Amygdala (tissue), 56 donors: ENCODE data around the gene CTDSPL.

Experiments used
- DNase-seq, 56 donors: peaks; one replicate each; lab custom pipeline; 2025; lab: John Stamatoyannopoulos, UW

The CTDSPL gene

DNA sequence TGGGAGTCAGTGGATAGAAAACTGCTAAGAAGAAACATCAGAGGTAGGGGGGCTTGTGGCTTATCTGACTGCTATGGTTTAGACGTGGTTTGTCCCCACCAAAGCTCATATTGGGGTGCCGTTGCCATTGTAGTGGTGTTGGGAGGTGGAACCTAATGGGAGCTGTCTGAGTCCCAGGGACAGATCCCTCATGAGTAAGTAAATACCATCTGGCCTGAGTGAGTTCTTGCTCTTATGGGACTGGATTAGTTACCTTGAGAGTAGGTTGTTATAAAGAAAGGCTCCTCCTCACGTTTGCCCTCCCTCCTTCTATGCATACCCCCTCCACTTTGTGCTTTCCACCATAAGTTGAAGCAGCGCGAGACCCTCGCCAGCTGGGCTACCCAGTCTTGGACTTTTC lies 75.5 kb downstream of the CTDSPL start:
- peak in 1 of 56 donors; percentile 26 for DNase-seq

GRCh38 chr3:37938011-37938410 lies 76.3 kb downstream of the CTDSPL start:
- no peak for DNase-seq

DNA sequence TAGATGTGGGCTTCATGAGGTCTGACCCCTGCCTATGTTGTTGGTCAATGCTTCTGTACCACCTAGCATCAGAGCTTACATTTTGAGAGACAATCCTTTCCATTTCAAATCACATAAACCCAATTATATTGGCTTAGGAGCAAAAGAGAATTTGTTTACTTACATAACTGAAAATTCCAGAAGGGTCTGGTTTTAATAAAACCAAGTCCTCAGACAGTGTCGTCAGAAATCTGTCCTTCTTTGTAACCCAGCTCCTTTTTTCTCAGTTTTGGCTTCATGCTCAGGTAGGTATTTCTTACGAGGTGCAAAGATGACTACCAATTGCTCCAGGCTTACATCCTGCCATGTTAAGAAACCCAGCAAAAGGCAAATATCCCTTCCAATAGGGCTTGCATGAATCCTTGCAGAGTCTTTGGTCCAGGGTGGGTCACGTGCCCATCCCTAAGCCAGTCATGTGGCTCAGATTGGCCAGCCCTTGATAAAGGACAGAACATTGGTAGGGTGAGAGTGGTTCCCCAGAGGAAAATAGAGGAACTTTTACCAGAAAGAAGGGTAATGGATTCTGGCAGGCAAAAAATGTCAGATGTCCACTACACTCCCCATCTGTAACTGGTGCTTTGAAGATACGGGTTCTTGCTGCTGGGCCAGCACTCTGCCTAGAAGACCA lies 78.7 kb downstream of the CTDSPL start:
- DNase-seq, result no peak

DNA sequence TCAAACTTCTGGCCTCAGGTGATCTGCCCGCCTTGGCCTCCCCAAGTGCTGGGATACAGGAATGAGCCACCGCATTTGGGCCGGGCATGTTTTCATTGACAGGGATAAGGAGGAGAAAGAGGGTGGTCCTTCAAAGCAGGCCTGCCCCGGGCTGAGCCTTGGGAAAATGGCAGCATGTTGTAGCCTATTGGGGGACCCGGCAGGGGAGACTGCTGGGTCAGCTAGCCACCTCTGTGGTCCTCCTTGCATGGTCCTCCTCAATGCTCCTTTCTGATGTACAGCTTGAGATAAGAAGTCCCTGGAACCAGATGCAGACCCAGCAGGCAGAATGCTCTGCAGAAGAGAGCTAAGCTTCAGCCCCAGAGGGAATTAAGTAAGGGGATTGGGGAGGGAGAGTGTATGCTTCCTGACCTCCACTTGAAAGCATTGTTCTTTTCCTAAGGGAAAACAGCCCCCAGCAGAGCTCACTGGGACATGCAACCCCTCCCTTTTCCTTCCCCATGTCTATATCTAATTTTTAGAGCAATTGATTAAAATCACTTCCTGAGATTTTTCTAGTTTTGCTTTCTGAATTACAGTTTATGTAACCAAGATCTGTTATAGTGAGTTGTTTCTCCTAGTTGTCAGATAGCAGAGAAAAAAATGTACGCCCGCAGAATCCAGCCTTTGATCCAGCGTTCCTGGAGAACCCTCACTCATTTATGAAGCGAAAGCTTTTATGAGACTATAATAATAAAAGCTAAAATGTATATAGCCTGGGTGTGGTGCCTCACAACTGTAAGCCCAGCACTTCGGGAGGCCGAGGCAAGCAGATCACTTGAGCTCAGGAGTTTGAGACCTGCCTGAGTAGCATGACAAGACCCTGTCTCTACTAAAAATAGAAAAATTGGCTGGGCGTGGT lies 80.2 kb downstream of the CTDSPL start:
- DNase-seq, result no peak

- no peak for DNase-seq
Observed at GRCh38 chr3:37942646-37943045, 81.0 kb downstream of the CTDSPL start.

- DNase-seq, result no peak
Observed at GRCh38 chr3:37943126-37943525, 81.4 kb downstream of the CTDSPL start.

DNA sequence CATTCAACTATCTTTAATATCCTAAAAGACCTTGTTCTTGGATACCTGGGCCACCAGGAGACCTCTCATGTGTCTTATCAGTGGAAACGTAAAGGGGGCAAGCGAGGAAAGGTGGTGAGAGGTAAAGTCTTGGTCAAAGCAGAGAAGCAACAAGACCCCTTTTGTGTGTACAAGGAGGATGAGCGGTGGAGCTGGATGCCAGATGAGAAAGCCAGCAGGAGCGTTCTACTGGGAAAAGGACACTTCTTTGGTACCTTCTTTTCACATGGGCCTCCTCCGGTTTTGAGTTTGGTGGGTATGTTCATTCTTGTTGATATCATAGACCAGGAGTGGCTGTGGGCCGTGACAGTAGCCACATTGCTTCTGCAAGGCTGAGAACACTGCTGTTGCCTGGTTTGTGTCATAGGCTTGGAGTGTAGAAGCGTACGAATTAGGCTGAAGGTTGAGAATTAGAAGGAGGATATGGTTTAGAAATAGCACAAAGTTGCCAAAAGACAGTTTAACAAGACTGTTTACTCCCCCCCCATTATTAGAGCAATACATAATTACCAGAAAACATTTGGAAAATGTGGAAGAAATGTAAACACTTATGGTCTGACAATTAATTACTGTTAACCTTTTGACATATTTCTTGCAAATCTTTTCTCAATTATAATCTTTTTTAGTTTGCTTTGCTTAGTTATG lies 82.1 kb downstream of the CTDSPL start:
- DNase-seq, result no peak

DNA sequence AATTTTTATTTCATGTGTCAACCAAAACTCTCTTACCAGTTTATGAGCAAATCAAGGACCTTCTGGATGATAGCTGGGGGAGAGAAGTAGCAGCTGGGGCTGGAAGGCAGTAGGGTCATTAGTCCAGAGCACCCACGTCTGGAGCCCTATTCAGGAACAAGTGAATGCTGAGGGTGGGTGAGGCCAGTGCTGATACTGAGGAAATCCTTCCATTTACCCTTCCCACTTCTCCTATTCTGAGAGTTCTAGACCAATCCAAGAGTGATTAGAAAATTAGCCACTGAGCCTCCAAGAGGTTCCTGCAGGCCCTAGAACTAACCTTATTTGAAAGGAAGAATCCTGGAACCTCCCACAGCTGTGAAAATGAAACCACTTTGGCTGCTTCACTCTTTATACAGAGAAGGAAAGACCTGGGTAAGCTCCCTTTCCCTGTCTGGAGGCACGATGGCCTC lies 82.7 kb downstream of the CTDSPL start:
- DNase-seq, result no peak

DNA sequence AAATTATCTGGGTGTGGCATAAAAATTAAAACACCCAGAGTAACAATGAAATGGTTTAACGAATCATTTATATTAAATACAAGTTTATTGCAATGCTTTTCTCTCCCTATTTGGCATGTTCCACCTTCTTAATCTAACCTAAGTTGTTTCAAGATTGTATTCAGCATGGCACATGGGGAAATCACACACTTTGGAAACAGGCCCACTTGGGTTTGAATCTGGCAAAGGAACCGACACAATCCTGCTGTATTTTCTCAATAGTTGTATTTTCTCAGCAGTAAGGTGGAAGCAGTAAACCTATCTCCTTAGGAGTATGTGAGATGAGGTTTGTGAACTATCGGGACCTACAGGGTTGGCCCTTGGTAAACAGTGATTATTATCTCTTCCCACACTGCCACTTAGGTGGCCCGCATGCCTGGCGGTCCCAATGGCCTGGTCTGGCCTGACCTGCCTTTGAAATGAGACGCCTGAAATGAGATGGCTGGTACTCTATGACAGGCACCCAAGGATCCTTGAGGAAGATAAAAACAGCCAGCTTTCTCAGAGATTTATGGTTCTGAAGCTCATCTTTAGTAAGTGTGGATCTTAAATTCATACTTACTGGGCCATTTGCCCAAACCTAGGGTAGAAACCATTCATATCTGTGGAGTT lies 83.6 kb downstream of the CTDSPL start:
- no peak for DNase-seq

DNA sequence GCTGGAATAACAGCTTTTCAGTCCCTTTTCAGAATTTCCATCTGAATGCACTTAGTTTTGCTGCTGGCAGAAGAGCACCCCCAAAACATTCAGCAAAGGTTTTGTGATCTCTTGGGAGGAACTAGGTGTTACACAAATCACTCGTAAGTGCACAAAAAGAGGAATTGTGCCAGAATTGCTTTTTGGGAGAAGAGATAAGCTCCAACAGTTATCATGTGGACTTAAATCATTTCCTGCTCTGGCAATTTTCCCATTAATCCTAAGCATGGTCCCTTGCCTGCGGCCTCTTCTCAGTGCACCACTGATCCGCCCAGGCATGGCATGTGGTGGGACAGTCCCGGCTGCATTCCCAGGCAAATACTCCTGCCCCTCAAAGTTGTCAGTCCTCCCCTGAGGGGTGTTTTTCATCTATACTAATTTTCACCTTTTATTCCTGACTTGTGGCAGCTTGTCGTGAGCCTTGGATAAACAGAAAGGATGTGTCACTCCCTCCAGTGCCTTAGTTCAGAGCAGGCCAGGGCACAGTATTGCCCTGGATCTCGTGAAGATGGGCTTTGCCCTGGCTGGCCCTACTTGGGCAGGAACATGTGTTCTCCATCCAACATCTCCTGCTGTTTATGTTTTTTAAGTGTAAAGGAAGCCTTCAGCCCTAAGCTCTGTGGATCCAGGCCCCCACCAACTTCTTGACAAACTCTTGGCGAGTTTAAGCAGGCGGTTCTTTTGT lies 84.3 kb downstream of the CTDSPL start:
- DNase-seq, result no peak

DNA sequence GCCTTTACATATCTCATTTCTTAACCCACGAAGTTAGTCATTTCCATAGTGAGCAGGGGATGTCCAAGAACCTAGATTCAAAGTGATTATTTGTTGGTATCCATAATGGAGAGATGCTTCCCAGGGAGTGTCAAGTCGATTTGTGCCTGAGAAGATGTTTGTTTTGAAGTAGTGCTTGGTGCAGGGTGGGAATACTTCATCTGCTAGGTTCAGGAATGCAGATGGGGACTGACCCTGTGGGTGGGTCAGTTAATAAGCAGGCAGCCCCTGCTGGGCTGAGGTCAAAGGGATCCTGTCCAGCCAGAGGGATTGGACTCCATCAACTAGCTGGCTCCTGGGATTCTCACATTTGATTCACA lies 84.8 kb downstream of the CTDSPL start:
- no peak for DNase-seq

DNA sequence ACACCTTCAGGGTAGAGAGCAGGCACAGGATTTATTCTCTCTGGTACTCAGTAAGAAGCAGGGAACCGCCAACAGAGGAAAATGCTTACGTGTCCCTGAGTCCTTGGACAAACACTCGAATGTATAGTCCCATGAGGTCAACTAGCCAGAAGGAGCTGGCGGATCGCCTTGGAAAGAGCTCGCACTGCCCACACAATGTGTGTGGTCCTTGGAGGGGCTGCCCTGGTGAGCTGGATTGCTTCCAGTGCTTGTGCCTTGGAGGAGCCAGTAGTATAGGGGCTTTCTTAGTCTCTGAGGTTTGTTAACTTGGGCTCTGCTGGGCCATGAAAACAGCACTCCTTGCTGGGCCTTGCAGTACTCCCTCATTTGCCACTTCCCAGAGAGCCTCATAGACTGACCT lies 88.2 kb downstream of the CTDSPL start:
- DNase-seq, result no peak

DNA sequence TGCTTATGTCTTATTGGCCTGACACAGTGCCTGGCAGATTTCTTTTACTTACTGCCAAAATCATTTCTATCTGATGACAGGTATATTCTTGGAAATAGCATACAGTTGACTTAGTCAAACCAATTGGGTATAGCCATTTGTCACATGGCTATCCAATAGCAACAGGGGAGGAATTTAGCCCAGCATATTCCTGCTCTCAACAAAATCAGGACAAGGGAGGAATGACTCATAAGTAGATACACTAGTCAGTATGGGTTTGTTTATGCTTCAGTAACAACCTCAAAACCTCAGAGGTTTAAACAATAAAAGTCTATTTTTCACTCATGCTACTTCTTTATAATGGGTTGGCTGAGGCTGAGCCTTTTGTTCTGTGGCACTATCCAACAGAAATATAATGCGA lies 90.9 kb downstream of the CTDSPL start:
- DNase-seq, result no peak

GRCh38 chr3:37953226-37953625 lies 91.5 kb downstream of the CTDSPL start:
- DNase-seq, result no peak

DNA sequence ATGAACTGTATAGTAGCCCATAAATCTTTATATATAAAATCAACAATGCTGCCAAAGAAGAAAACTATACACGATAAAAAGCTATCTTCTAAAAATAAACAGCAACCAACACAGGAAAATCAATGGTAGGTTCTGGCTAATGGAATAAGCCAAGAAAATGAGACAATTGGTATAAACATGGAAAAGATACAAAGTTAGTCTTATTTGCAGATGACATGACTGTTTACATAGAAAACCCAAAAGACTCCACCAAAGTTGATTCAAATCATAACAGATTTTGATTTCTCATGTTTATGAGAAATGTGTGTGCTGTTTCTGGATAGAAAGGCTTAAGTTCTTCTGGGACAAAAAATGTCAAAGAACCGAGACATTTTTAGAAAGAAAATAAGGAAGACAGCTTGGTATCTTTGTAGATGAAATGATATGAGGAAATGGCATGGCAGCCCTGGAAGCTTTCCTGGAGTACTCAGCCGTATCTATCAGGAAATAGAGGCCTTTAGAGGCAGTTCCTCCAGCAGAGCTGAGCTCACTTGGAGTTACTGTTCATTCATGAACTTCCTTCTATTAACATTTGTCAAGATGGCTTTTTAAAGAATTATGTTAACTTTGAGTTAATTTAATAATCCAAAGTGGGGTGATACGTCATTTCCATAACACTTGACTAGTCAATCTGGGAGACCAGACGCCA lies 92.2 kb downstream of the CTDSPL start:
- DNase-seq, result no peak

DNA sequence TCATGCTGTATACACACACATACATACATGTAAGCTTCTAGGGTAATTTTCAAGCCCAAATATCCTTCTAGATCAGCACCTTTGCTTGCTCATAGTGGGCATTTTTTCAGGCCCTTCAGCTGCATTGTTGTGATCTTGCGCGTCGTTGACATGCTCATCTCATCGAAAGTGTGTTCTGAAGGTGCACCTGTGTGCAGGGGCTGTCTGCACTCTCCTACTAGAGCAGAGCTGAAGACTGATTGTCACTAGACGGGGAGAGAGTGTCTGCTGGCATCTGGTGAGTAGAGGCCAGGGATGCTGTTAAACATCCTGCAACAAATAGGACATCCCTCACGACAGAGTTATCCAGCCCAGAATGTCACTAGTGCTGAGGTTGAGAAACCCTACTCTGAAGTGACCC lies 93.2 kb downstream of the CTDSPL start:
- no peak for DNase-seq

DNA sequence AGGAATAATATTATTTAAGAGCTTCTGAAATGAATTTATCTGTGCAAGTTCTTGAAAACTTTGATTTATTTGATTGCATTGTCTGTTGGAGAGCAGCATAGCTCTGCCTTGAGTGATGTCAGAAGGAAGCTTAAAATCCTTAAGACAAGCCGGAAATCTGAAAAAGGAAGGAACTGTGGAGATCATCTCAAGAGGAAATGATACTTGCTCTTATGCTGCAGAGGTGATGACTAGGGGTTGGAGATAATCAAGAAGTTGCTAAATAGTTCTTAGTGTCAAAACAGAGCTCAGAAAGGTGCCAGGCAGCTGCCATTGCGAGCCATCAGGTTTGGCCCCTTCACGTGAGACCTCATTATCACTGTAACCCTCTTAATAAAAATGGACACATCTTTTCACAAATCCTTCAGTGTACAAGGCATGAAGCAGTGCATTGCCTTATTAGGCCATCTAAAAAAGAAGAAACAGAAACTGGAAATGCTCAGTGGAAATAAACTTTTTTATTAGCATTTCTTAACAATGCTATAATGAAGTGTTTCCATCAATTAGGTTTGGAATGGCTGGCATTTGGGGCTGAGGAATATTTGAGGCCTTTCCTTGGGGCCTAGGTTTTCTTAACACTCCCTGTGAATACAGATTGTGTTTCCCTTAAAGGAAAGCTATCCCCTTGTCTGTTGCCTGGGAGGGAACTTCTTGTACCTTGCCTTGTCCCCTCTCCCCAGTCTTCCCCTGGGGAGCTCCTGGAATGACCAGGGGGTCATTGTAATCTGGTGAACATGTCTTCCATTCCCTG lies 94.4 kb downstream of the CTDSPL start:
- no peak for DNase-seq

DNA sequence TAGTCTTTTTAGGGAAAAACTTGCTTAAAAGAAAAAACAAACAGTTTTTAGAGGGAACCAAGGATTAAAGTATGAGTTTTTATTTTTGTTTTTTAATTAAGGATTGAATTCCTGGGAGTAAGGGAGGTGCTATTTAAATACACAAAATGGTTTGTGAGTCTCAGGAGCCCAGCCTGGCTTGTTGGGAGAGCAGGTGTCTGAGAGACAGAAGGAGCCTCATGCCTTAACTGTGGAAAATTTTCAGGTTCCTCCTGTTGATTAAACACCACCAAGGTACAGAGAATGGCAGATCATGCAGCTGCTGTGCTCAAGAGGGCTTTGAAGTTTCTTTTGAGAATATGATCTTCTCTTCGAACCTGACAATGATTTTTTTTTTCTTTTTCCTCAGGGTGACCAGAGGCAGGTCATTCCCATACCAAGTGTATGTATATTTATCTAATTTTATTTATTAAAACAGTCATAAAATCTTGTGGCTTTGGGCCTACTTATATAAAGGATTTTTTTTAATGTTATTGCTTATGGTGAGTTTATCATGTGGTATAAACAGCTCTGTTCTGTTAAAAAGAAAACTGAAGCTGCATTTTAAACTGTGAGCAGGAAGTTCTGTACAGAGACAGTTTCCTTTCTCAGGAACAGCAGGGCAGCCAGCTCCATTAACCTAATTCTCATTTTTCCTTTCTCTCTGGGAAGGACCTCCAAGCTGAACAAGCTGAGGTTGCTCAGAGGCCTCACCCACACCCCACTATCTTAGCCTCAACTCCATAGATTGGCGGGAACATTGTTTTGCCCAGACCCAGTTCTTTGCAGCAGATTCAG lies 95.3 kb downstream of the CTDSPL start:
- no peak for DNase-seq
